Neural cell (in vitro differentiated cells): ENCODE data around the gene HOXC6.

Experiments used
- CTCF ChIP-seq: fragments of 450-650 bp; IDR thresholded peaks from 2 replicates; pipeline ENCODE4 v1.5.1; 2014; ENCODE audit warnings: antibody characterized with exemption, mild to moderate bottlenecking, moderate library complexity; ENCODE audit not compliant: poor library complexity, severe bottlenecking
- EP300 ChIP-seq: fragments of 450-650 bp; conservative IDR thresholded peaks from 2 replicates; pipeline ENCODE4 v1.6.1; 2014; ENCODE audit warnings: antibody characterized with exemption, mild to moderate bottlenecking, moderate library complexity; ENCODE audit not compliant: poor library complexity, severe bottlenecking
- EZH2 ChIP-seq: fragments of 200-600, 300-800 bp; shearing (Covaris generic), sonication (generic); IDR thresholded peaks from 2 replicates; pipeline ENCODE4 v1.6.1; 2014; ENCODE audit warnings: antibody characterized with exemption, low read length, borderline replicate concordance, mild to moderate bottlenecking; ENCODE audit not compliant: insufficient read depth, poor library complexity, severe bottlenecking
- POLR2AphosphoS5 ChIP-seq: IDR thresholded peaks from 2 replicates; pipeline ENCODE4 v1.6.1; 2012
- TF ChIP-seq, protein P1 (sequence below): IDR thresholded peaks from 2 replicates; pipeline ENCODE4 v1.6.1; 2012; ENCODE audit warnings: borderline replicate concordance

DNA sequence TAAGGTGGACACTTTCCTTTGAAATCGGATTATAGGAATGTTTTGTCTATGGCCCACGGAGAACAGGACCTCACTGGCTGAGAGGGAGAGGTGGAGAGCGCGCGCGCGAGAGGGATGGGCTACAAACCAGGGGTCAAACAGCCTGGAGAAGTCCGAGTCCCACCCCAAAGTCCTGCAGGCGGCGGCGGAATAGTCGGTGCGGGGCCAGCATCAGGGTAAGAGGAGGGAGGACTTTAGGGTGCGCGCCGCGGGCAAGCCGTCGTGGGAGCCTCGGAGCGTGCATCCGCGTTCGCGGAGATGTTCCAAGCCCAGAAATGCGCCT is 22.7 kb upstream of the HOXC6 start:
- TF ChIP-seq CTCF (no peak), POLR2AphosphoS5 (no peak), EZH2 (no peak), EP300 (no peak)
- TF ChIP-seq, protein P1, sequence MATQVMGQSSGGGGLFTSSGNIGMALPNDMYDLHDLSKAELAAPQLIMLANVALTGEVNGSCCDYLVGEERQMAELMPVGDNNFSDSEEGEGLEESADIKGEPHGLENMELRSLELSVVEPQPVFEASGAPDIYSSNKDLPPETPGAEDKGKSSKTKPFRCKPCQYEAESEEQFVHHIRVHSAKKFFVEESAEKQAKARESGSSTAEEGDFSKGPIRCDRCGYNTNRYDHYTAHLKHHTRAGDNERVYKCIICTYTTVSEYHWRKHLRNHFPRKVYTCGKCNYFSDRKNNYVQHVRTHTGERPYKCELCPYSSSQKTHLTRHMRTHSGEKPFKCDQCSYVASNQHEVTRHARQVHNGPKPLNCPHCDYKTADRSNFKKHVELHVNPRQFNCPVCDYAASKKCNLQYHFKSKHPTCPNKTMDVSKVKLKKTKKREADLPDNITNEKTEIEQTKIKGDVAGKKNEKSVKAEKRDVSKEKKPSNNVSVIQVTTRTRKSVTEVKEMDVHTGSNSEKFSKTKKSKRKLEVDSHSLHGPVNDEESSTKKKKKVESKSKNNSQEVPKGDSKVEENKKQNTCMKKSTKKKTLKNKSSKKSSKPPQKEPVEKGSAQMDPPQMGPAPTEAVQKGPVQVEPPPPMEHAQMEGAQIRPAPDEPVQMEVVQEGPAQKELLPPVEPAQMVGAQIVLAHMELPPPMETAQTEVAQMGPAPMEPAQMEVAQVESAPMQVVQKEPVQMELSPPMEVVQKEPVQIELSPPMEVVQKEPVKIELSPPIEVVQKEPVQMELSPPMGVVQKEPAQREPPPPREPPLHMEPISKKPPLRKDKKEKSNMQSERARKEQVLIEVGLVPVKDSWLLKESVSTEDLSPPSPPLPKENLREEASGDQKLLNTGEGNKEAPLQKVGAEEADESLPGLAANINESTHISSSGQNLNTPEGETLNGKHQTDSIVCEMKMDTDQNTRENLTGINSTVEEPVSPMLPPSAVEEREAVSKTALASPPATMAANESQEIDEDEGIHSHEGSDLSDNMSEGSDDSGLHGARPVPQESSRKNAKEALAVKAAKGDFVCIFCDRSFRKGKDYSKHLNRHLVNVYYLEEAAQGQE = no peak
